ENCODE measurements around the gene SPEM2. TPM values are rescaled to one million over a fixed set of nuclear protein-coding genes. Genes with fewer than 3 reads are reported as not detected.

Gene SPEM2
- total RNA-seq, 2 experiments from 2014 or later, result not detected

- Mint-ChIP-seq H3K4me1 (peaks cover 46% of the 10 kb centered on the region), H3K4me3 (peak overlapping the region; percentile 74), H3K9me3 (no peaks in the 10 kb centered on the region), H3K27ac (no peak overlapping the region), H3K27me3 (peaks cover 60% of the 10 kb centered on the region), H3K36me3 (ENCODE audit: low read depth) (peaks cover 20% of the 10 kb centered on the region)
- DNase-seq, result peak; percentile 52
- ChIA-PET POLR2A (interaction anchor here (0.7 to 14.4 kb wide), 8 partner anchors 13 to 143 kb away, joined by 3 to 232 read pairs (median 4); partner anchors contain the start of genes MPDU1, POLR2A, SLC35G6 and ZBTB4), CTCF (interaction anchor here (0.5 to 3.7 kb wide), 5 partner anchors 17 to 394 kb away, joined by 3 to 18 read pairs (median 3); no protein-coding TSS in a partner anchor)
Measured at GRCh38 chr17:7440113-7440833, 14.9 kb downstream of the SPEM2 start.

DNA sequence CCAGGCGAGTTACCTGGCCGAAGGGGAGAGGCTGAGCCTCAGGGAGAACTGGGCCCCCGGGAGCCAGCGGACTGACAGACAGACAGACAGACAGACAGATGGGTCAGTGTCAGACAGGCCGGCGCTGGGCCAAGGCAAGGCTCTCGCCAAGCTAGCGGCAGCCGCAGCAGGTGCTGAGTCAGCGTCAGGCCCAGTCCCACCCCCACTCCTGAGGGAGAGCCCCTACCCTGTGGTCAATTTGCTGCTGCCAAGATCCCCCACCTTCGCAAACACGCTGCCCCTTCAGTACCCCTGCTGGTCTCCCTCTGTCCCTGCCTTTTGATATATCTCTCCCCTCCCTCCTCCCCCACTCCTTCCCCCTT lies 15.4 kb downstream of the SPEM2 start:
- H3K27ac Mint-ChIP-seq, result no peak overlapping the region
- H3K36me3 Mint-ChIP-seq (ENCODE audit: low read depth), result peaks cover 23% of the 10 kb centered on the region
- CTCF ChIA-PET, result interaction anchor here (0.6 to 3.7 kb wide), 4 partner anchors 44 to 120 kb away, joined by 3 to 18 read pairs (median 3); no protein-coding TSS in a partner anchor
- peak overlapping the region; percentile 74 for H3K4me3 Mint-ChIP-seq
- peaks cover 49% of the 10 kb centered on the region for H3K4me1 Mint-ChIP-seq
- H3K9me3 Mint-ChIP-seq, result no peaks in the 10 kb centered on the region
- peaks cover 66% of the 10 kb centered on the region for H3K27me3 Mint-ChIP-seq
- DNase-seq, result peak; percentile 18
- POLR2A ChIA-PET, result interaction anchor here (0.7 to 14.4 kb wide), 7 partner anchors 12 to 143 kb away, joined by 3 to 232 read pairs (median 5); partner anchors contain the start of genes MPDU1, POLR2A, SLC35G6 and ZBTB4

GRCh38 chr17:7441266-7441665 lies 15.8 kb downstream of the SPEM2 start:
- POLR2A ChIA-PET, result interaction anchor here (1.1 to 14.4 kb wide), 5 partner anchors 12 to 142 kb away, joined by 3 to 232 read pairs (median 5); partner anchors contain the start of genes MPDU1, POLR2A, SLC35G6 and ZBTB4
- no peak overlapping the region for H3K4me3 Mint-ChIP-seq
- H3K36me3 Mint-ChIP-seq (ENCODE audit: low read depth), result peaks cover 21% of the 10 kb centered on the region

GRCh38 chr17:7442142-7442541 lies 16.7 kb downstream of the SPEM2 start:
- peaks cover 73% of the 10 kb centered on the region for H3K27me3 Mint-ChIP-seq
- no peak overlapping the region for H3K27ac Mint-ChIP-seq
- peaks cover 21% of the 10 kb centered on the region for H3K36me3 Mint-ChIP-seq (ENCODE audit: low read depth)
- H3K4me3 Mint-ChIP-seq, result no peak overlapping the region
- H3K4me1 Mint-ChIP-seq, result peaks cover 42% of the 10 kb centered on the region
- no peaks in the 10 kb centered on the region for H3K9me3 Mint-ChIP-seq
- no peak for DNase-seq
- ChIA-PET CTCF (interaction anchor here (0.9 to 1.0 kb wide), 2 partner anchors 34 to 91 kb away, joined by 4 read pairs; no protein-coding TSS in a partner anchor), POLR2A (interaction anchor here (1.5 to 14.4 kb wide), 3 partner anchors 11 to 40 kb away, joined by 5 to 232 read pairs (median 37); partner anchors contain the start of genes POLR2A, SLC35G6 and ZBTB4)

More at GRCh38 chr17:7441266-7441665, 15.8 kb downstream of the SPEM2 start:
- CTCF ChIA-PET, result interaction anchor here (0.6 to 3.7 kb wide), 5 partner anchors 34 to 120 kb away, joined by 3 to 18 read pairs (median 3); no protein-coding TSS in a partner anchor
- DNase-seq, result no peak
- Mint-ChIP-seq H3K27me3 (peaks cover 68% of the 10 kb centered on the region), H3K4me1 (peaks cover 48% of the 10 kb centered on the region), H3K27ac (no peak overlapping the region), H3K9me3 (no peaks in the 10 kb centered on the region)

- no peak overlapping the region for H3K4me3 Mint-ChIP-seq
Measured at GRCh38 chr17:7443499-7444485, 18.4 kb downstream of the SPEM2 start.

DNA sequence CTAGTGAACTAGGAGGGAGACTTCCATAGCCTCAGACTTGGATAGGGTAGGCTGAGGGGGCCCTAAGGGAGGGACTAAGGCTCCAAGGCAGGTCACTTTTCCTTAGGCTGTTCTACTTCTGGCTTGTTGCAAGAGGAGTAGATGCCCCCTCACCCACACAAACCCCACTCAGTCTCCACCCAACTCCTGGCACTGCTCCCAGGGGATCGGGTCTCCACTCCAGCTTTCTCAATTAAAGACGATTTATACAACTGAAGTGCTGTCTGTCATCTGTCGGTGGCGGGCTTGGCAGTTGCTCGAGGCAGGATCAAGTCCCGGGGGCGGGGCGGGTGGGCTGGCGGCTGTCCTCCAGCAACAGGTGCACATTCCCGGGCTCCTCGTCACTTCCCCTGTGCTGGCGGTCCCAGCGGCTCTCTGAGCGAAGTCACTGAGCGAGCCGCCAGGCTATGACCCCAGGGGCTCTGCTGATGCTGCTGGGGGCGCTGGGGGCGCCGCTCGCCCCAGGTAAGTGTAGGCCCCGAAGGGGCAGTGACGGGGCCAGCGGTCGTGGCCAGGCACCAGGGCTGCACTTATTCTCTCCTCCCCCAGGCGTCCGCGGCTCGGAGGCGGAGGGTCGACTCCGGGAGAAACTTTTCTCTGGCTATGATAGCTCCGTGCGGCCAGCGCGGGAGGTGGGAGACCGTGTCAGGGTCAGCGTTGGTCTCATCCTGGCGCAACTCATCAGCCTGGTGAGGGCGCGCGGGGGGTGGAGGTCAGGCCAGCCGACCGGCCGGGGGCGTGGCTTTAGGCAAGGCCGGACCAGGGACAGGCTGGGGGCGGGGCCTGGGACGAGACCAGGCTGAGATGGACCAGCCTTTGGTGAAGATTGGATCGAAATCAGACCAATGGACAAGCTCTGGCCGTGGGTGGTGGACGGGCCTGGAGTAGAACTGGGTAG lies 19.5 kb downstream of the SPEM2 start, which contains the start of gene CHRNB1:
TSS of gene CHRNB1 (plus strand) at position 380 of the 937 bp plus-strand sequence. CDS start at position 447, 67 bp downstream.
- Mint-ChIP-seq H3K4me1 (peaks cover 26% of the 10 kb centered on the region), H3K9me3 (no peaks in the 10 kb centered on the region), H3K4me3 (peak within 1 kb of the TSS; percentile 59), H3K36me3 (ENCODE audit: low read depth) (peaks cover 11% of the 10 kb centered on the region), H3K27ac (no peak within 1 kb of the TSS), H3K27me3 (peaks cover 65% of the 10 kb centered on the region)
- CTCF ChIA-PET, result interaction anchor here (0.6 to 5.7 kb wide), 5 partner anchors 9 to 144 kb away, joined by 3 to 30 read pairs (median 5); partner anchors contain the start of genes SENP3 and TMEM102
- peak; percentile 21 for DNase-seq
- POLR2A ChIA-PET, result interaction anchor here (1.2 to 14.4 kb wide), 8 partner anchors 8 to 243 kb away, joined by 3 to 232 read pairs (median 4); partner anchors contain the start of genes ACAP1, POLR2A, SLC35G6 and TMEM102

More at GRCh38 chr17:7443499-7444485, 18.4 kb downstream of the SPEM2 start:
- DNase-seq, result no peak
- ChIA-PET POLR2A (interaction anchor here (1.2 to 14.4 kb wide), 8 partner anchors 8 to 244 kb away, joined by 3 to 232 read pairs (median 4); partner anchors contain the start of genes ACAP1, POLR2A, SLC35G6 and TMEM102), CTCF (interaction anchor here (0.6 to 5.7 kb wide), 7 partner anchors 8 to 145 kb away, joined by 3 to 30 read pairs (median 4); partner anchors contain the start of genes TMEM102 and ZBTB4)
- Mint-ChIP-seq H3K9me3 (no peaks in the 10 kb centered on the region), H3K27ac (no peak overlapping the region), H3K27me3 (peaks cover 70% of the 10 kb centered on the region), H3K4me1 (peaks cover 30% of the 10 kb centered on the region), H3K36me3 (ENCODE audit: low read depth) (peaks cover 15% of the 10 kb centered on the region)

DNA sequence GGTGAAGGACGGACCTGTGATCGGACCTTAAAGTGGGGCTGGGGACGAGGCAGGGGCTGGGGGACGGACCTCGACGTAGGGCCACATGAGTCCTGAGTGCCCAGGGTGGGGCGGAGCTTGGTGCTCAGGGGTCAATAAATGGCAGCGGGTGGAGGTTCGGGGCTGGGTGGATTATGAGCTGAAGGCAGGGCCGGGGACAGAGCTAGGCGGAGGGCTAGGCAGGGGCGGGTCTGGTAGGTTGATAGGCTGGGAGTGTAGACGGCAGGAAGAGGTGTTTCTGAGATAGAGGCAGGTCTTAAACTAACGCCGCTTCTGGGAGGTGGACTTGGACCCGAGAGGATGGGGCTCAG lies 20.2 kb downstream of the SPEM2 start:
- Mint-ChIP-seq H3K27ac (no peak overlapping the region), H3K27me3 (peaks cover 59% of the 10 kb centered on the region), H3K9me3 (no peaks in the 10 kb centered on the region), H3K4me3 (peak overlapping the region; percentile 59), H3K36me3 (ENCODE audit: low read depth) (peaks cover 11% of the 10 kb centered on the region), H3K4me1 (peaks cover 20% of the 10 kb centered on the region)
- POLR2A ChIA-PET, result interaction anchor here (4.5 to 14.4 kb wide), 3 partner anchors 10 to 36 kb away, joined by 29 to 232 read pairs (median 37); partner anchors contain the start of genes POLR2A, SLC35G6, TMEM102 and ZBTB4
- CTCF ChIA-PET, result interaction anchor here (1.5 to 5.7 kb wide), 3 partner anchors 10 to 115 kb away, joined by 4 to 30 read pairs (median 12); partner anchors contain the start of genes SENP3 and TMEM102
- peak; percentile 34 for DNase-seq

GRCh38 chr17:7448461-7448860 lies 23.0 kb downstream of the SPEM2 start:
- H3K4me3 Mint-ChIP-seq, result no peak overlapping the region
- ChIA-PET POLR2A (interaction anchor here (4.5 kb wide), 1 partner anchor 13 kb away, joined by 29 read pairs; the partner anchor contains the start of gene TMEM102), CTCF (interaction anchor here (5.7 kb wide), 1 partner anchor 13 kb away, joined by 30 read pairs; the partner anchor contains the start of gene TMEM102)
- no peak overlapping the region for H3K27ac Mint-ChIP-seq
- peaks cover 37% of the 10 kb centered on the region for H3K27me3 Mint-ChIP-seq
- no peaks in the 10 kb centered on the region for H3K9me3 Mint-ChIP-seq
- DNase-seq, result no peak
- H3K4me1 Mint-ChIP-seq, result peaks cover 18% of the 10 kb centered on the region
- peaks cover 11% of the 10 kb centered on the region for H3K36me3 Mint-ChIP-seq (ENCODE audit: low read depth)

DNA sequence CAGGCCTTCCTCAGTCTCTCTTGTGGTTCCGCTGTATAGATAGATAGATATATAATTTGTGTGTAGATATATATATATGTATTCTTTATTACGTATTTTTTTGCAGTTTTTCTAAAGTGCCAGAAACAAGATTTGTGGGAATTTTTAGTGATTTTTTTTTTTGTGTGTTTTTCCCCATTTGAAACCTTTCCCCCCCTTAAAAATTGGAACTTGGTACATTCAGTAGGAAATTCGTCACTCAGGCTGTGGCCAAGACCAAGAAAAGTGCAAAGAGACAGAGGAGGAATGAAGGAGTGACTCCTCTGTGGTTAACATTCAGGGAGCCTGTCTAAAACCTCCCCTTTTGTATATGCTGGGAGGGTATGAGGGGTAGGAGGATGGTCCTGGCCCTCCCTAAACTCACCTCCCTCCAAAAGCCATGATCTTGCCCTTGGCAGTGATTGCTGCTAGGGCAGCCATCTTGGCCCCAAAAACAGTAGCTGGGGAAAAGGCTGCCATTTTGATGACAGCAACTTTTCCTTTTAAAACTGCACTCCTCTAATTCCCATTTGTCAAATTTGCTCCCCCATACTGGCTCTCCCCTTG lies 34.6 kb downstream of the SPEM2 start:
- peaks cover 37% of the 10 kb centered on the region for H3K36me3 Mint-ChIP-seq (ENCODE audit: low read depth)
- H3K27ac Mint-ChIP-seq, result no peak overlapping the region
- no peak overlapping the region for H3K4me3 Mint-ChIP-seq
- peaks cover 24% of the 10 kb centered on the region for H3K4me1 Mint-ChIP-seq
- H3K27me3 Mint-ChIP-seq, result no peaks in the 10 kb centered on the region
- no peaks in the 10 kb centered on the region for H3K9me3 Mint-ChIP-seq
- ChIA-PET CTCF (no interaction called here), POLR2A (interaction anchor here (0.9 to 2.2 kb wide), 3 partner anchors 19 to 25 kb away, joined by 3 to 8 read pairs (median 5); partner anchors contain the start of genes POLR2A and ZBTB4)
- no peak for DNase-seq

DNA sequence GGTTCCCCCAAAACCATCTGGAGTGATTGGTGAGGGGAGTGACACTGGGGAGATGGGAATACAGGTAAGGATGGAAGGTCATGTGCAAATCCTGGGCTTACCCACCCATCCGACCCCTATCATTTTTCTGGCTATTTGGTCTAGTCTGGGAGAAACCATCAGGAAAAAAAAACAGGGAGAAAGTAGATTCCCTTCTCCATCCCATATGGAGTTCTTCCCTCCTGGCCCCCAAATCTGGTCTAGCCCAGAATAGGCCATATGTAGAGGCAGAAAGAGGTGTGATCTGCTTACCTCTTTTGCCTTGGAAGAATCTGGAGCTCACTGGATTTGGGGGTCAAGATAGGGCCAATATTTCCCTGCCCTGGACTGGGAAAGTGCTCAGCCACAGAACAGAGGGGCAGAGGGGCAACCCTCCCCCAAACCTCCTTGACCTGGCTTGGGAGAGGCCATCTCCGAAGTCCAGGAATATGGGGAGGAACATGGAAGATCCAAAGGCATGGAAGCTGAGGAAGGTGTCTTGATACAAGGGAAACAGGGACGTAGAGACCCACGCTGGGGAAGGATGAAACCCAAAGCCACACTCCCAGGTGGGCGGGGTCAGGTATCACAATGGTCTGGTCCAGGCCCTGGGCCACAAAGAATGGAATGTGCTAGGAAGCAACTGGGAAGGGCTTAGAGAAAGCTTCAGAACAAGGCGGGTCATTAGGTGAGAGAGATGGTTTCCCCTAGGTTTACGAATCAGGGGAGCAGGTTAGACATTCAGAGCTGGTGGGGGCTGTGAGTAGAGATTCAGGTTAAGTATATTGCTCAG lies 35.6 kb downstream of the SPEM2 start:
- Mint-ChIP-seq H3K4me3 (no peak overlapping the region), H3K27me3 (no peaks in the 10 kb centered on the region), H3K36me3 (ENCODE audit: low read depth) (peaks cover 31% of the 10 kb centered on the region), H3K4me1 (peaks cover 21% of the 10 kb centered on the region), H3K27ac (no peak overlapping the region), H3K9me3 (no peaks in the 10 kb centered on the region)
- DNase-seq, result no peak
- POLR2A ChIA-PET, result interaction anchor here (0.9 to 2.2 kb wide), 5 partner anchors 18 to 24 kb away, joined by 3 to 8 read pairs (median 5); partner anchors contain the start of genes POLR2A and ZBTB4
- CTCF ChIA-PET, result interaction anchor here (1.4 to 1.6 kb wide), 2 partner anchors 24 to 25 kb away, joined by 3 to 6 read pairs; no protein-coding TSS in a partner anchor
